Measurements from ENCODE around the gene NAGPA. TPM values are rescaled to one million over a fixed set of nuclear protein-coding genes. Genes with fewer than 3 reads are reported as not detected.
"Not testable (repeated sequence)": the region's sequence is repeated elsewhere in the genome, so short reads cannot be mapped to it uniquely, and the experiment has no call there.

NAGPA gene
- 10 to 100 TPM; 14.7 to 27.8 (median 23.0) TPM for total RNA-seq
- 17.3 TPM for total RNA-seq (2013)

- Histone ChIP-seq H3K27ac (ENCODE audit: low read length) (peak within 1 kb of the TSS; percentile 55), H3K4me3 (ENCODE audit: low read length) (peak within 1 kb of the TSS; percentile 81), H3K4me1 (ENCODE audit: control insufficient read depth, insufficient read depth, low read length) (peaks cover 19% of the 10 kb centered on the region), H3K36me3 (ENCODE audit: control insufficient read depth, insufficient read depth, low read length) (peaks cover 4% of the 10 kb centered on the region), H3K27me3 (ENCODE audit: control insufficient read depth, insufficient read depth, low read length) (no peaks in the 10 kb centered on the region), H3K9me3 (ENCODE audit: control insufficient read depth, insufficient read depth, low read length) (no peaks in the 10 kb centered on the region)
- Mint-ChIP-seq H3K4me1 (peaks cover 14 to 20% of the 10 kb centered on the region in 2 donors), H3K27ac (peak within 1 kb of the TSS; percentile 80 to 88), H3K9me3 (no peaks in the 10 kb centered on the region), H3K27me3 (ENCODE audit: low read depth in 2 of 2) (no peaks in the 10 kb centered on the region), H3K36me3 (no peaks in the 10 kb centered on the region), H3K4me3 (peak within 1 kb of the TSS; percentile 92)
- WGBS (ENCODE audit: insufficient coverage) = under 1% methylated on average over 103 of the region's 104 CpGs
- intact Hi-C loops (cut with micrococcal nuclease) = loop anchor here (10.0 kb wide), 1 partner anchor 61 kb away; the partner anchor contains the start of gene EEF2KMT
- DNase-seq (peak; percentile 81 to 88), ATAC-seq (peak; percentile 88 to 97 (median 95))
- no peak for TF ChIP-seq CTCF (IDR thresholded peaks at IDR 0.05)
Observed at GRCh38 chr16:5033256-5034166, at the start of gene NAGPA. Gene NAGPA, minus strand, starts transcription at chr16:5033935. Its CDS starts 21 bp downstream, at chr16:5033914.

GRCh38 chr16:5080996-5081395 lies 47.3 kb upstream of the NAGPA start:
- ATAC-seq; H3K27ac Mint-ChIP-seq; H3K9me3 Mint-ChIP-seq; DNase-seq; H3K4me3 ChIP-seq (ENCODE audit: low read length); H3K4me1 Mint-ChIP-seq; H3K4me3 Mint-ChIP-seq; H3K27ac ChIP-seq (ENCODE audit: low read length); H3K36me3 Mint-ChIP-seq; H3K4me1 ChIP-seq (ENCODE audit: control insufficient read depth, insufficient read depth, low read length); H3K9me3 ChIP-seq (ENCODE audit: control insufficient read depth, insufficient read depth, low read length); H3K27me3 Mint-ChIP-seq (ENCODE audit: low read depth in 2 of 2); intact Hi-C loops (cut with micrococcal nuclease); H3K27me3 ChIP-seq (ENCODE audit: control insufficient read depth, insufficient read depth, low read length): not testable (repeated sequence)
- 80% methylated on average over 8 of the region's 9 CpGs for WGBS (ENCODE audit: insufficient coverage)
- peaks cover 24% of the 10 kb centered on the region for H3K36me3 ChIP-seq (ENCODE audit: control insufficient read depth, insufficient read depth, low read length)

GRCh38 chr16:5080461-5080860 lies 46.7 kb upstream of the NAGPA start:
- H3K27me3 ChIP-seq (ENCODE audit: control insufficient read depth, insufficient read depth, low read length); H3K36me3 Mint-ChIP-seq; H3K27ac Mint-ChIP-seq; ATAC-seq; H3K4me1 ChIP-seq (ENCODE audit: control insufficient read depth, insufficient read depth, low read length); H3K9me3 ChIP-seq (ENCODE audit: control insufficient read depth, insufficient read depth, low read length); intact Hi-C loops (cut with micrococcal nuclease); H3K4me3 Mint-ChIP-seq; H3K9me3 Mint-ChIP-seq; H3K4me3 ChIP-seq (ENCODE audit: low read length); DNase-seq; H3K27ac ChIP-seq (ENCODE audit: low read length); H3K27me3 Mint-ChIP-seq (ENCODE audit: low read depth in 2 of 2); H3K4me1 Mint-ChIP-seq: not testable (repeated sequence)
- 96% methylated on average over 12 of the region's 12 CpGs for WGBS (ENCODE audit: insufficient coverage)
- peaks cover 29% of the 10 kb centered on the region for H3K36me3 ChIP-seq (ENCODE audit: control insufficient read depth, insufficient read depth, low read length)

- no peak overlapping the region for H3K4me3 ChIP-seq (ENCODE audit: low read length)
- H3K4me1 ChIP-seq (ENCODE audit: control insufficient read depth, insufficient read depth, low read length) = no peaks in the 10 kb centered on the region
- H3K9me3 ChIP-seq (ENCODE audit: control insufficient read depth, insufficient read depth, low read length) = no peaks in the 10 kb centered on the region
- H3K27ac Mint-ChIP-seq = no peak overlapping the region
- H3K27me3 ChIP-seq (ENCODE audit: control insufficient read depth, insufficient read depth, low read length) = no peaks in the 10 kb centered on the region
- intact Hi-C loops (cut with micrococcal nuclease) = no loop called here
- DNase-seq = no peak
- H3K27me3 Mint-ChIP-seq (ENCODE audit: low read depth in 2 of 2) = no peaks in the 10 kb centered on the region
- H3K27ac ChIP-seq (ENCODE audit: low read length) = no peak overlapping the region
- H3K36me3 ChIP-seq (ENCODE audit: control insufficient read depth, insufficient read depth, low read length) = peaks cover 29% of the 10 kb centered on the region
- WGBS (ENCODE audit: insufficient coverage) = 98% methylated on average over 15 of the region's 17 CpGs
- ATAC-seq = no peak
- no peak for TF ChIP-seq CTCF (IDR thresholded peaks at IDR 0.05)
- H3K4me1 Mint-ChIP-seq = no peaks in the 10 kb centered on the region
- H3K9me3 Mint-ChIP-seq = no peaks in the 10 kb centered on the region
- no peaks in the 10 kb centered on the region for H3K36me3 Mint-ChIP-seq
- H3K4me3 Mint-ChIP-seq = no peak overlapping the region
Observed at GRCh38 chr16:5078626-5079025, 44.9 kb upstream of the NAGPA start.
